ENCODE results near the gene TMEM121.

DNA sequence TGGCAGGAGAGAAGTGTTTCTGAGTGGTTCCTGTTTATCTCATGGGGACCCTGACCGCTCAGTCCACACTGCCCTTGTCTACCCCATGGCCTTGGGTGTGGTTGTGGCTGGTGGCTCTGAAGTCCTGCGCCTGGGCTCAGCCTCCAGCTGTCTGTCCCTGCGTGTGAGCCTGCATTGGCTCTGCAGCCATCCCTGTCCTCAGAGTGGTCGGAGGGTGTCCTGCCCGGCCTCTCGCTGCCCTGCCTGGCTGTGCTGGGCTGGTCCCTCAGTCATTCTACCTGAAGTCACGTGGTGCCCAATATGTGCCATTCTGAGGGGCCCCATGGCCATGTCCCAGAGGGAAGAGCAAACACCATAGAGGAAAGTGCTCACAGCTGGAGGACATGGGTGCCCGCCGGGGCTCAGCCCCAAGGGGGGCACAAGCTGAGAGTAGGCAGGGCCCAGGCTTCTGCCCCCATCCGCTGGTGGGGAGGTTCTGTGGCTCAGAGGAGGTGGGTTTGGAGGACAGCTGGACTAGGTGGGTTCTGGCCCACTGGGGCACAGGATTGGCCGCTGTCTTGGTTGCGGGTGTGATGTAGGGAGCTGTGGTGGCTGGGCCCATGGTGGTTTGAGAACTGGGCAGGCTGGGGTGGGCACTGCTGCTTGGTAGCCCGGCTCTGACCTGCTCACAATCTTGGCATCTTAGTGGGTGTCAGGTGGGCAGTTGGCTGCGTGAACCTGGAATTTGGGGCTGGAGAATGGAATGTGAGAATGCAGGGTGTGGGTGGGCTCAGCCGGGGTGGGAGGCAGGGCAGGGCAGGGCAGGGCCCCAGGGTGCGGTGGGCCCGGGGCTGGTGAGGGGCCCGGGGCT is 23.7 kb upstream of the TMEM121 start:
- TF ChIP-seq, protein P1, sequence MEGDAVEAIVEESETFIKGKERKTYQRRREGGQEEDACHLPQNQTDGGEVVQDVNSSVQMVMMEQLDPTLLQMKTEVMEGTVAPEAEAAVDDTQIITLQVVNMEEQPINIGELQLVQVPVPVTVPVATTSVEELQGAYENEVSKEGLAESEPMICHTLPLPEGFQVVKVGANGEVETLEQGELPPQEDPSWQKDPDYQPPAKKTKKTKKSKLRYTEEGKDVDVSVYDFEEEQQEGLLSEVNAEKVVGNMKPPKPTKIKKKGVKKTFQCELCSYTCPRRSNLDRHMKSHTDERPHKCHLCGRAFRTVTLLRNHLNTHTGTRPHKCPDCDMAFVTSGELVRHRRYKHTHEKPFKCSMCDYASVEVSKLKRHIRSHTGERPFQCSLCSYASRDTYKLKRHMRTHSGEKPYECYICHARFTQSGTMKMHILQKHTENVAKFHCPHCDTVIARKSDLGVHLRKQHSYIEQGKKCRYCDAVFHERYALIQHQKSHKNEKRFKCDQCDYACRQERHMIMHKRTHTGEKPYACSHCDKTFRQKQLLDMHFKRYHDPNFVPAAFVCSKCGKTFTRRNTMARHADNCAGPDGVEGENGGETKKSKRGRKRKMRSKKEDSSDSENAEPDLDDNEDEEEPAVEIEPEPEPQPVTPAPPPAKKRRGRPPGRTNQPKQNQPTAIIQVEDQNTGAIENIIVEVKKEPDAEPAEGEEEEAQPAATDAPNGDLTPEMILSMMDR (IDR thresholded peaks at IDR 0.05) = no peak
- TF ChIP-seq EP300 (IDR thresholded peaks at IDR 0.05; ENCODE audit: low read depth) = no peak
